HuH-7 (cell line): ENCODE results near the gene ADAM12.

Source experiments
- DNase-seq: peaks from one replicate; pipeline ENCODE4 v3.0.0; 2011; ENCODE audit warnings: low spot score

The ADAM12 gene

DNA sequence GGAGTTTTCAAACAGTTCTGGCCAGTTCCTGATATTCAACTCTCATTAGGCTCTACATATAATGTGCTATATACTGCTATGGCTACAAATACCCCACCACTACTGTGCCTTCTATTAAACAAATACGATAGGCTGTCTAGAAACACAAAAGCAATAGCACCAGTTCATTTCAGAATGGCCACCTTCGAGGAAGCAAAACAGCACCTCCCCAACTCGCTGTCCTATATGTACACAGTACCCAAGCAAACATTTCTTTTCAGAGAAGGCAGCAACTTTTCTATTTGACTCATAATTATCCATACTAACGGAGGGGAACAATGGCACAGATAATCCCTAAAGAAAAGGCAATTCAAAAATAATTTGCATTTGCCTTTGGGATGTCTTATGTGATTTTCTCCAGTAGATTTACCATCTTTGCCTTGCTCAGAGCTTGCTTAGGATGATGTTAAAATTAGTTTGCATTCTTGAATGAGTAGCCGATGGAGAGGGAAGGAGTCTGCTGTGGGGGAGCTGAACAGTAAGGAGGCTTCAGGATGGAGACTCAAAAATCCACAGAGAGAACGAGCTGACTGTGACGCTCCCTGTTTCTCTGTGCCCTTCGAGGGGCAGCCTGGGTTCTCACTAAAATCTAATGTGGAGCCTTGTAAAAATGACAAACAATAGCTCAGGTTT, 273.3 kb downstream of the ADAM12 start:
- DNase-seq, result no peak

DNA sequence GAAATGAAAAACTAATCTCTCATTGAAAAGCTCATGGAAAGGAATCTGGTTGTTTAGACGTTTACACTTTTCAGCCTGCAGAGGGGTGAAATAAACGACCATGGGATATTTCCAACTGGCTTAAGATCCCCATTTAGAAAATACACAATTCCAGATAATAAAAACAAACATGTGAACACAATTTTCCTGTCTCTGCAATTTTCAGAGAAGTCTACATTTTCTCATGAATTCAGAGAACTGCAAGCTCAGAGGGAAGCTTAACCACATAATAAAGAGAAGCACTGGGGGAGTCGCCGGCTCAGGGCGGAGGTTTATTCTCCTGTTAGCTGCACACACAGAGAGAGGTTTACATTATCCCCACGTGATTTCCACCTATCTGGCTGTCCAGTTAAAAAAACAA, 276.8 kb downstream of the ADAM12 start:
- no peak for DNase-seq

DNA sequence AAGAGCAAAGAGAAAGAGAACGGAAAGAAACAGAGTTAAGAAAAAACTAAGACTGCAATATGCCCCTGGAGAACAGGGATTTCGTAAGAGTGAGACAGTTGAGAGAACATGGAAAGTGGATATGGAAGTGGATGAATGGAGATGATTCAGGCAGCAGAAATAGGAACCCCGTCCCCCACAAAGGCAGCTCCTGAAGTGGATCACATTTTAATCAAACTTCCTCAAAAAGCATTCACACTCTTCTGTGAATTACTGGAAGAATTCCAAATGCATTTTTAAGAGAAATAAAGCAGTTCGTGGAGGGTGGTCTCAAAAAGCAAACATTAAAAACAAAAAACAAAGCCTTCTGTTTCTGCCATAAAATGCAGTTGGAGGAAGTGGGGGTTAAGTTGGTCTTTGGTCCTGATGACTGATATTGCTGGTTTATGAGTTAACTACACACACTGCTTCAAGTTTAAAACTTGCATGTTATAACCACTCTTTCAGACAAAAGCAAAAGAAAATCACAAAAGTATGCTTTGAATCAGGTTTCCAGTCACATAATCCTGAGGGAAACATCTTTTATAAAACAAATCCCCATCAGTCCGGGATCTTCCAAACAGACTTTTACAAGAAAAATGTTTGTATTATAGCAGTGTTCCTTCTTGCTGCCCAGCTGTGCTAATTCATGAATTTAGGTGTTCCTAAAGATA, 277.6 kb downstream of the ADAM12 start:
- DNase-seq, result no peak

DNA sequence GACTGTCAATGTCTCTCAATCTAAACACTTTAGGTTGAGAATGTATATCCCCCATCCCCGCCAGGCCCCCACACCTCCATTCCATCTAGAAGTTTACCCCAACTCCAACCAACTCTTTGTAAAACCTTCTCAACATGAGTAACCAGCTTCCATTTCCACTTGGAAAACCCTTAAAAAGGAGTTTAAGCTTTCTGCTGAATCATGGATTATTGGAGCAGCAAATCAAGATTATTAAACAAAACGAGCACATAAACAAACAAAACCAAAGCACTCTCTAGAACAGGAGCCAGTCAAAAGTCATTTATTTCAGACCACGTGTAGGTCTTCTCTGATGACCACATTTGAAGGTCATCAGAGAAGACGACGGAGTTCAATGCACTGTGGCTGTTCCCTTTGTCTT, 278.4 kb downstream of the ADAM12 start:
- no peak for DNase-seq

DNA sequence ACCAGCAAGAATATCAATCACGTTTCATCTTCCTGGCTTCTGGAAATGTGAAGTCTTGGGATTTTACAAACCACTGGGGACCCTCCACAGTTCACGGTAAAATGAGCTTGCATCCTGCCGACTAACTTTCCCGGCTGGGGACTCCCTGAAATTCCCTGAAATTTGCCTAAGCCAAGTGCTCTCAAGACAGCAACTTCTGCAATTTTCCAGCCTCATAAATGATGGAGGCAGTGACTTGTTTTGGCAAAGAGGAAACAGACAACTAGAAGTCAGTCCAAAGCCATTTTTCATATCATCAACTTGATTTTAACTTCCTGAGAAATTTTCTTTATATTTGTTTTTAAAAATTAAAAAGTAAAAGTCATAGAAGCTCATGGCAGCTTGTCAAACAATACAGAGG, 279.6 kb downstream of the ADAM12 start:
- DNase-seq, result no peak

DNA sequence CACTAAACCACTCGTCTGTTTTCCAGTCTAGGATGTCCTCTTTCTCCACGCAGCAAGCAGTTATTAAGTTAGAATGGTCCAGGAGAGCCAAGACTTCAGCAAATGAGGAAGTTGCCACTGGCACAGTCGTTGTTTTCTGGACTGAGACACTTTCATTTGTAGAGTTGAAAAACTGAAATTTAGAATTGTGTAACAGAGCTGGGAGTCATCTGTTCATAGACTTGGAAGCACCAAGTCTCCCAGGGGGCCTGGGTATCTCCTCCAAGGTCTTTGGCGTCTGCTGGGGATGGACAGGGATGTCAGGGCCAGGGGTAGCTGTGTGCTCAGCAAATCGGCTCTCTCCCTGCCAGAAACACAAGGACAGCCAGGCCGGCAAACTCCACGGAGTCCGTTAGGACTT, 283.5 kb downstream of the ADAM12 start:
- DNase-seq, result no peak

DNA sequence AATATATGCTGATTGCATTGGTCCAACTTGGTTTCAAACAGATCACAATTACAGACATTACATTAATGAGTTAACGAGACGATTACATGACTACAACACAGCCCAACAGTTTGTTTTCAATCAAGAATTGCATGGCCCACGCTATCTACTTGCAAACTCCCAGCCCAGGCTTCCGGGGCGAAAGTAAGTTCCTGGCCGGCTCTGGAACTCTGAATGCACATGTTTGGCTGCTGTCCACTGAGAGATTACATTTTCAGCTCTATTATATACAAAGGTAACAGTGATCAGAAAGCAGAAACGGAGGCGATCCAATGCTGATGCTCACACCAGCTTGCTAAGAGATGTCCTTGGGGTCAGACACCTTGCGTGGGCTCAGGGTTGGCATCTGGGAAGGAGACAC, 285.6 kb downstream of the ADAM12 start:
- DNase-seq, result no peak

DNA sequence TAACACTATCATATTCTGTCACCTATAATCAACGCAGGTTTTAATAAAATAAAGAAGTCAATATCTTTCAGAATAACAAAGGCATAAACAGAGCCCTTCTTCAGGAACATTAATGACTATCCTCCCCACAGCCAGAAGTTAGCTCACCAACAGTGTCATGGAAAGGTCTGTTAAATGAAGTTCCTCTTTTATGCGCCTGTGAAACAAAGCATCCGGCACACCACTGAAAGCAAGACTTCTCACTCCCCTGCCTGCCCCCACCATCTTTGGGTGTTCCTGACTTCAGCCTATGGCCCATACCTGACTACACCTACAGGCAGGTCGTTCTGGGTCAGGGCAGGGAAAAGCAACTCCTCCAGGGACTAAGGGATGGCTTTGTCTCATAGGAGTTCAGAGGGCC, 286.5 kb downstream of the ADAM12 start:
- no peak for DNase-seq

DNA sequence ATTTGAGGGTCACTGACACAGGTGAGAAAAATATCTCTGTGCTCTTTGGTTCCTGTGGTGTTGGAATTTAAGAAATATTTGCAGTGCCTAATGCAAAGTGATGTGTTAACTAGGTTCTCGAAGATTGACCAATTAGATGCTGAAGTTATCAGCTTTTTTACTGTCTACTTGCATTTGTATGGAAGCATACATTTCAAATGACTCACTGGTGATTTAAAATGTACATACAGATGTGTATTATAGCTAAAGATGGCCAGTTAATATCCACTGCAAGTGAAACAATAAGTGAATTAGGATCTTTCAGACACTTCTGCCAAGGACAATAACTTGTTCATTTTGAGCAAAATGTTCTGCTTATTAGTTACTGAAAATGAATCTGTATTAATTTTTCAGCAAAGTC, 287.0 kb downstream of the ADAM12 start:
- DNase-seq, result no peak

DNA sequence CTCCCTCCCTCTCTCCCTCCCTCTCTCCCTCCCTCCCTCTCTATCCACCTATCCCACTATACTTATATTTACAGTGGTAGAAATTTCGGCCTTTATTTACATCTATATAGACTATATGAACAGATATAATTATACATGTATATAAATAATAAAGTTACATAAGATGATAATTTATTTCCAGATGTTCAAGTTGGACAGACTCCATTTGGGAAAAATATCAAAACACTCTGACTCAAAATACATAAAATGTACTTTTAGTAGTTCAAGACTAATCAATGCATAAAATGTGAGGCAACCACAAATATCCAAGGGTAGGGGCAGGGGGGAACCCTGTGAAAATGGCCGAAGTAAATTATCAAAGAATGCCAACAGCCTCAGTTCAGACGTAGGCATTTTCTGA, 288.9 kb downstream of the ADAM12 start:
- DNase-seq, result no peak

DNA sequence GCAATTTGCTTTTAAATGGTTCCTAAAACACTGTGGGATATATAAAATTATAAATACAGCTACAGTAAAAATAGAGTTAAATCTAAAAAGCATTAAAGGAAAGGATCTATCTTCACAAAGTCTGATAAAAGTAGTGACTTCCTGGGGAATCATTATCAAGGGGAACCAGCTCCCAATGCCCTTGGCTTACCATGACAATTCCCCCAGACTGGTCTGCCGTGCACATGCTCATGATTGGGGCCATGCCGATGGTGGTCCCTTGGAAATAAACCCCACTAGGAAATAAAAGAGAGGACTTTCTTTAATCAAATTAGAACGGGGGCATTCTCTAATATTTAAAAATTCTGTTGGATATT, 290.1 kb downstream of the ADAM12 start:
- no peak for DNase-seq

DNA sequence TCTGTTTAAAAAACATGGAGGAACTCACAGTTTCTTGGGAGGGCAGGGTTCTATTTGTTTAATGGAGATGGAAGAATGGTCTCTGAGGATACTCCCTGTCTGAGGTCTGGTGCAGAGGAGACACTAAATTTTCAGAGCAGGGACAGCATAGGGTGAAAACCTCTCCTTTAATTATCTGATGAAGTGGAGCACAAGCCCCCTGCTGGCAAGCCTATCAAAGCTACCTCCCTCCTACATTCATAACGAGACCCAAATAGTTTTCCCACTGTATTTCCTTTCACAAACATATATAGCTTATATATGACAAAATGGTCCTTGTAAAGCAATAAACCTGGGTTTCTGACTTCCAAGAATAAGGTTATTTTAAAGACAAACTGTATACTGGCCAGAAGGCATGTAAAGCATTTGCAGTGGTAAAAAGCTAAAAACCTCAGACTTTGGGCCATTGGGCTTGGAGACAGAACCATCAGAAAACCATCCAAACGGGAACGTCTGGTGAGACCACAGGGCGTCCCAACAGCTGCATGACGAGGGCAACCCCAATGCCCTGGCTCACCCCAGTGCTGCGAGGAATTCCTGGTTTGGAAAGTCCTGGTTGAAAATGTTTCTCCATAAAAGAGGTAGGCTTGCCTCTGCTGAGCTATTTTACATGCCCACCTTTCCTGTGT, 290.6 kb downstream of the ADAM12 start:
- DNase-seq, result no peak

DNA sequence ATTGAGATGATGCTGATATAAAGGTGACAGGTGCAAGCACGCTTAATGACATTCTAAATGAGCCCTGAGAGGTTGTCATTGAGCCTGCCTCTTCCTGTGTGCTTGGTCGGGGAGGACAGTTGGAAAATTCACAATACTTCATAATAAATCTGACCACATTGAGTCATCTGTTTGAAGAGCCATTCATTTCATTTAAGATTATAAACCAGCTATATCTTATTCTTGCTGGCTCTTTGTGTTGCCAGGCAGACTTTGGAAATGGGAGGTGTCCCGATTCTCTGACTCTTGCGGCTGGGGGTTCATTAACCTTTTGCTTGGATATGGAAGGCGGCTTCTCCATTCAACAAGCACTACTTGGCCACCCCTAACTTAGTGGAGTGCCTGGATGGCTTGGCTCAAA, 293.7 kb downstream of the ADAM12 start:
- no peak for DNase-seq

DNA sequence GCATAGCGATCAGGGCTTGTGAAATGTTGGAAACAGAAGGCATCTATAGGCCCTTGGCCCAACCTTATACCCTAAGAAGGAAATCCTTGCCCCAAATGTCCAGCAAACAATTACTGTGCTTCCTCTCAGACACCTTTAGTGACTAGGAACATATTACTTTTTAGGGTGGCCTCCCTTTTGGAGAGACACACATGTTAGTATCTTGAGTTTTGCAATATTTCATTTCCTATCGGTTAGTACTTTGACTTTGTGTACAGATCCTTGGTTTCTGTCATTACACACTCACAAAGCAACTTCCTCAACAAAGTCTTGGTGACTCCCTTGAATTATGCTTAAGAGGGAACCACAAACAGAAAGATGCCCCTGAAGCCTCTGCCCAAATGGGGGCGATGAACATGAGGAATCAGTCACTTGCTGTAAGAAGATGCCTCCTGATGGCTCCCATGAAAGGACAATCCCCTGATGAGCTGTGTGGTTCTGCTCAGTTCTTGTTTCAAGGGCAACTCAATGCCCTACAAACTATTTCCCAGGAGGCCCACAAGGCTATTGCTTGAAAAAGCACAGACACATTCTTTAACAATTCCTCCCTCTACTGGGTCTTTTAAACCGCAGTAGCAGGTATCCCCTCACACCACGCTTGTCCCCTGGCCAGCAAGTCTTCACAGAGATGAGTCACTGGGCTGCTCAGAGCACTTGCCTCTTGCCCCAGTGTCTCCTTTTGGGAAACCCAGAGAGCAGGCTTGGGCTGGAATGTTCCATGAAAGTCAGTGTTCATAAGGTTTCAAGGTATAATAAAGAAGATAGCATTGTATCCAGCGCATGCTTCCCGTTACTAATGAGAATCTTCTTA, 295.7 kb downstream of the ADAM12 start:
- DNase-seq, result no peak

DNA sequence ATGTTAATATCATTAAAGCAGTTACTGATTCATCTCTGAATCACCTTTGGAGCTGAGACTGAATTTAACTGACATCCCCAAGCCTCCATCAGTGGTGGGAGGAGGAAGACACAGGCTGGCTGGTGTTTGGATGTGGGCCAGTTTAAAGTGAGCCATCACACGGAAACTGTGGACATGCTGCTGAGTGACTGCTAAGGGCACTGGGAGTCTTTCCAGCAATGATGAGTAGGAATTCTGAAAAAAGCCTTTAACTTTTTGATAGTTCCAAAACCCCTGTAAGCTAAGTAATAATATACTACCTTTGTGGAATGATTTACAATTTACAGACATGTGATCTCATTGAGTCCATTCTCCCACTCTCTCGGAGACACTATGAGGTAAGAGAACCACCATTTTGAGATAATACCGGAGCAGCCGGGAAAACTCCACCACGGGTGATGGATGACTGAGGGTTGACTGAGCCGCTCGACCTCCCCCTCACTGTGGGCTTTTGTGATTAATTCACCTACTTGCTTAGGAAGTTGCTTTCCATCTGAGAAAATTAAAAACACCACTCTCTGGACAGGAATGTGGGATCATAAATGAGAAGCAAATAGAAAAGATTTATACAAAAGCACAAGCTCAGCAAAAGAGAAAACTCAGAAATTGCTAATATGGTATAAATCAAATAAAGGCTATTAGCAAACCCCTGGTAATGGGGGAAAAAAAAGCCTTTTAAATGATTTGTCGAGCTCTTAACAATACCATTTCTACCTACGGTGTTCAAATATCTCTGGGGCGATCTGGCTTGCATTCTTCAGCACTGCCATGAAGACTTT, 297.2 kb downstream of the ADAM12 start:
- no peak for DNase-seq

DNA sequence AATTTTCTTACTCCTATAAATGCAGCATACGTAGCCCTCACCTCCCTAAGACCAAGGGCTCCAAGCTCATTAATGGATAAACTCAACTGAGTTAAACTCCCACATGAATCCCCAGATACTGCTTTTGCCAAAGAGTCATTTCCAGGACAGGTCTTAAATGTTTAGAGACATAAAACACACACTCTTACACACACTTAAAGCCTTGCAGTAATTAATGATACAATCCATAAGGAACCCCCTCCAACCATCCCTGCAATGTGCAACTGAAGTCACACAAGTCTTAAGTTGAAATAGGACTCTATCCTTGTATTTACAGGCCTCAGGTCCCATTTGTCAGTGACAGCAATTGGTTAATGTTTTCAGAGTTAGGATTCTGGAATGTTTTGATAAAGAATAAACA, 297.8 kb downstream of the ADAM12 start:
- DNase-seq, result no peak

DNA sequence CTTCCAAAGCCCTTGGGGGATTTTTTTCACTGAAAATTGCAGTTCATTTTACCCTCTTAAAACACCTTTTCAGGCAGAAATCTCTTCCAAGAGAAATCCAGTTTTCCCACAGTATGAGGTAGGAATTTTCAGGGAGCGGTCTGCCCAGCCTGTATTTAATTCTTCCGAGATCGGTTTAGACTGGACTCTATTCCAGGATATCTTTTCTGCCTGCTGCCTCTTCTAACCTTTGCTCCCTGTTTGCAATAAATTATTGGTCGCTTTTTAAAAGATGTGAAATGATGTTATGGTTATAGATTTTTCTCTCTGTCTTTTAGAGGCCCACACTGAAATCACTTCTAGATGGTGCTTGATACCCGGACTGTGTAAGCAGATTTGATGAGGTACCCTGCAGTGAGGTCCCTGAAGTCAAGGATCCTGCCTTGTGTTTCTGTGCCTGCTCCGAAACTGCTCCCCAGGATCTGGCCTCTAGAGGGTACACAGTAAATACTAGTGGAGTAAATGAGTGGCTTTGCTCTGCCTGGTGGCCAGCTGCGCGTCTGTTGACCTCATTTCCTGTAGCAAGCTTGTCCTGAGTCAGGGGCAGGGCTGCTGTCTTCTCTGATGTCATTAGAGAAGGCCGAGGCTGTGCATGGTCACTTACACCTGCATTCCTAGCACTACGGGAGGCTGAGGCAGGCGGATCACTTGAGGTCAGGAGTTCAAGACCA, 300.3 kb downstream of the ADAM12 start:
- no peak for DNase-seq

DNA sequence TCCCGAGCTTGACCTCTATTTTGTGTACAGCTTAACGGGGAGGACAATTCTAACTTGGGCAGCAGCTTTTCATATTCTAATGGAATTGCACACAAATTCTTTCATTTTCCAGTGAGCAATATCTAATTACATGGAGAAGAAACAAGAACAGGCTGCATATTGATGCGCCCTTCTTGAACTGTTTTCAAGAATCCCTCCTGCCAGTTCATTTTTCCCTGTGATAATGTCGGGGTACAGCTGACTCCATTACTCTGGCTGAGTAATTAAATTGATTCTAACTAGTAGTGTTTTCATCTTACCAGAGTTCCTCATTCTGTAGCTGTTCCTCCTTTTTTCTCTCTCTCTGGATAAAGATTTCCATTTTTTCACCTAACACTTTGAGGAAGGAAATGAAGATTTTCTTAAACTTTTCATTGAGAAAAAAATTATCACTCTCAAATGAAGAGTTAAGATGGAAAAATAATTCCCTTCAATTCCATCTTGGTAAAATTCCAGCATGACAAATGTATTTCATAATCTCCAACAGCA, 301.1 kb downstream of the ADAM12 start:
- DNase-seq, result no peak

DNA sequence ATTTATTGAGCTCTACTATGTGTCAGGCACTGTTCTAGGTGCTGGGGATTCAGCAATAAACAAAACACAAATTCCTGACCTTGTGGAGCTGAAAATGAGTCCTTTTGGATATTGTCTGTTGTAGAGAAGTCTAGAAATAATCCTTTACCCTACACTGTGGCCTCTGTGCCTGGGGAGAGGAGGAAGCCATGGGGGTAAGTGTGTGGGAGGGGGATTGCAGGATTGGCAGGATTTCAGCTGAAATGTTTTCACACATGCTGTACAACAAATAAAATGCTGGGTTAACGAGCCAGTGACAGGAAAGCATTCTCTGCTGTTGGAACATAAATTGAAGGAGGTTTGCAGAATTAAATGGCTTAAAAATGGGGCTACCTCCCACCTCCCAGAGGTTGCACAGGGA, 302.5 kb downstream of the ADAM12 start:
- DNase-seq, result no peak

DNA sequence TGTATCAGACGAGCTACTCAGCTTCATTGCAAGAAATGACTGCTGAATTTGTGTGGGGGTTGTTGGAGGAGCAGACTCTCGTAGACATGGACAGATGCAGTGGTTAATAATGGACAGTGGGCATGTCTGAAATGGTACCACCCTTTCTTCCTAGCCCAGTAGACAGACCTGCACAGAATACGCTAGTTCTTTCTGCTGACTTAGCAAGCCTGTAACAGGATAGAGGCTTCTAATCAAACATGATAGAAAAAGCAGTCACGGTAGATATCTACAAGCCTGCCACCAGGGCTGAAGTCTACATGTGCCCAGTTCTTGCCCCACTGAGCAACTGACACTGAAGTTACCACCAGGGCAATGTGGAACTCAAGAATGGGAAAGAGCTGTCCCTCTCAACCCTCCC, 303.9 kb downstream of the ADAM12 start:
- no peak for DNase-seq

DNA sequence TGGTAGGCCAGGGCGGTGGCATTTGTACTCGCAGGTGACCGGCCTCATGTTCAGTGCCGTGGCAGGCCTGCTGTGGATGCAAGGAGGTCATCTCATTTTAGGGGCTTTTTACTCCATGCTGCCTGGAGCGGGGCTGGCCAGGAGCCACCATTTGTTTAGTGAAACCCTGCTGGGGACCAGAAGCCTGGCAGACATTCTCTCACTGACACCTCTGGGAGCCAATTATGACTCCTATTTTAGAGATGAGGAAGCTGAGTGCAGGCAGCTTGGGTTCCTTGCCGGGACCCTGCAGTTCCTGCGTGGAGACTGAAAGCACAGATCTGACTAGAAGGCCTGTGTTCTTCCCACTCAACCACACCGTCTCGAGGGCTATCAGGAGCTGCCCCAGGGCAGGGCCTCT, 305.3 kb downstream of the ADAM12 start:
- no peak for DNase-seq
